Measurements from ENCODE around the gene GFRA1.

DNA sequence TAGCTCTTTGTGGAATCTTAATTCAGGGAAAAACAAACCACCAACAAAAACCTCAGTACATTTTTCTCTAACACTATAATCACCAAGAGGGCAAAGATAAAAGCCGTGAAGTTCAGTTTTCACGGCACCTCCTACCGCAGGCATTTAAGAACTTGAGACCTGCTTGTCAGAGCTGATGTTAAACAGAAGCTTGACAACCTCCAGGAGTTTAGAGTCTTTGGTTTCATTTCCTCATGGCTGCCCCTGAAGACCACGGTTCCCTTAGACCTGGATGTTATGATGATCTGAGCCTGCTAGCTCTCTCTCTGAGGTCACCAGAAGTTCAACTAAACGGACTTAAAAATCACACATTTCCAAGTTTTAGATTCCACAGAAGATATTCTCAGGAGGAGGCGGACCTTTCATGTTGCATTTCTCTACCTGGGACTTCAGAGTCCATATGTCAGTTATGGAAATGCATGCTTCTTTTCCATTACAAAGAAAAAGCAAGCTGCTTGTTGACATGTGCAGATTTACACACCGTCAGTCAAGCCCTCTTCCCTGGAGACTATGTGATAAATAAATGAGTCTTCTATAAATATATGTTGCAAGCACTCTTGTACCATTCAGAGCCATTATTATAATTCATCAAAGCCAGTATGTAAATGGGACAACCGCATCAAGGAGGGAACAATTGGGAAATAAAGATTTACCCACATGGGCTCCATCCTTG lies 258.0 kb downstream of the GFRA1 start:
- no peak for TF ChIP-seq POLR2A (IDR thresholded peaks at IDR 0.05)
- TF ChIP-seq, protein P1, sequence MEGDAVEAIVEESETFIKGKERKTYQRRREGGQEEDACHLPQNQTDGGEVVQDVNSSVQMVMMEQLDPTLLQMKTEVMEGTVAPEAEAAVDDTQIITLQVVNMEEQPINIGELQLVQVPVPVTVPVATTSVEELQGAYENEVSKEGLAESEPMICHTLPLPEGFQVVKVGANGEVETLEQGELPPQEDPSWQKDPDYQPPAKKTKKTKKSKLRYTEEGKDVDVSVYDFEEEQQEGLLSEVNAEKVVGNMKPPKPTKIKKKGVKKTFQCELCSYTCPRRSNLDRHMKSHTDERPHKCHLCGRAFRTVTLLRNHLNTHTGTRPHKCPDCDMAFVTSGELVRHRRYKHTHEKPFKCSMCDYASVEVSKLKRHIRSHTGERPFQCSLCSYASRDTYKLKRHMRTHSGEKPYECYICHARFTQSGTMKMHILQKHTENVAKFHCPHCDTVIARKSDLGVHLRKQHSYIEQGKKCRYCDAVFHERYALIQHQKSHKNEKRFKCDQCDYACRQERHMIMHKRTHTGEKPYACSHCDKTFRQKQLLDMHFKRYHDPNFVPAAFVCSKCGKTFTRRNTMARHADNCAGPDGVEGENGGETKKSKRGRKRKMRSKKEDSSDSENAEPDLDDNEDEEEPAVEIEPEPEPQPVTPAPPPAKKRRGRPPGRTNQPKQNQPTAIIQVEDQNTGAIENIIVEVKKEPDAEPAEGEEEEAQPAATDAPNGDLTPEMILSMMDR (IDR thresholded peaks at IDR 0.05) = no peak
